ENCODE measurements around the gene XIRP2.

Gene XIRP2

DNA sequence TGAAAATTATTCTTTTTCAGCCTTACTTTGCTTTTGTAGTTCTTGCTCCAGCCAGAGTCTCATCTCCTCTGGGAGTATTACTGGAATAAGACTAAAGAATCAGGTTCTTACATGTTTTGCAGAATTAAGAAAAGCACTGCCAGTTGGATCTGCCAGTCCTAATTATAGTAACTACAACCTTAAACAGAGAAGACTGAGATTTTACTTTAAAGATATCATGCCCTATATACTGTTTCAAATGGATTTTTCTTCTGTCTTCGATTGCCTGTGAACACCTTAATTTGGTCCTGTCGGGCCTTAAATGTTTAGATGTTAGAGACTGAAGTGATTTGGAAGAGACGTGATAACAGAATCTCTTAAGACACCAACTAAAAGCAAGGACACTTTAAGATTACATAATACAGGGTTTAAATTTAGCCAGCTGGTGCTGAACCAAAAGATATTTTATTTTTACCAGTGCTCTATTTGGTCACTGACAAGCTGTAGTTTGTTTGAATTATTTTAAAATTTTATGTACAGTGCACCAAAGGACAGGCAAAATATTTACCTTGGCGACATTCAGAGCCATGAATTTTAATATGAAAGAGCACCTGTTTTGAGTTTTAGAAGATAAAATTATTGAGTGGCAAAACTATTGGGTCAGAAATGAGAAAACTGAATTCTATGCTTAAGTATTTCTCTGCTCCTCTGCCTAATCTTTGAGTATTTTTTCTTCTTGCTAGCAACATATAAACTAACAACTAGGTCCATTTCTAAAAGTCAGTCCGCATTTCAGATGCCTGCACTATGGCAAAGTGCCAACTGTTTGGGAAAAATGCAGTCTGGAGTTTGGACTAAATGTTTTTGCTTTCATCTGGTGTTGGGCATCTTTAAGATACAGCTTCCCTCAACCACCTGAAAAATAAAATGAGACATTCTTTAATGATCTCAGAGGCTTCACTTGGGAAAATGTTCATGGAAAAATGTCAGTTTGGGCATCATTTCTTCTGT, 300.0 kb downstream of the XIRP2 start:
- no peak overlapping the region for H3K4me3 ChIP-seq (ENCODE audit: low read length)
- no peaks in the 10 kb centered on the region for H3K36me3 ChIP-seq (replicated peaks; ENCODE audit: low read depth, low read length)
- no peak overlapping the region for H2AFZ ChIP-seq (ENCODE audit: low read depth, low read length)
- no peaks in the 10 kb centered on the region for H3K27me3 ChIP-seq (ENCODE audit: low read depth, low read length)
- no peaks in the 10 kb centered on the region for H3K79me2 ChIP-seq (ENCODE audit: low read length)
- H3K9ac ChIP-seq (ENCODE audit: low read length), result no peak overlapping the region
- TF ChIP-seq EZH2phosphoT487 (IDR thresholded peaks at IDR 0.05; ENCODE audit: low read depth), result no peak
- TF ChIP-seq, protein P1, sequence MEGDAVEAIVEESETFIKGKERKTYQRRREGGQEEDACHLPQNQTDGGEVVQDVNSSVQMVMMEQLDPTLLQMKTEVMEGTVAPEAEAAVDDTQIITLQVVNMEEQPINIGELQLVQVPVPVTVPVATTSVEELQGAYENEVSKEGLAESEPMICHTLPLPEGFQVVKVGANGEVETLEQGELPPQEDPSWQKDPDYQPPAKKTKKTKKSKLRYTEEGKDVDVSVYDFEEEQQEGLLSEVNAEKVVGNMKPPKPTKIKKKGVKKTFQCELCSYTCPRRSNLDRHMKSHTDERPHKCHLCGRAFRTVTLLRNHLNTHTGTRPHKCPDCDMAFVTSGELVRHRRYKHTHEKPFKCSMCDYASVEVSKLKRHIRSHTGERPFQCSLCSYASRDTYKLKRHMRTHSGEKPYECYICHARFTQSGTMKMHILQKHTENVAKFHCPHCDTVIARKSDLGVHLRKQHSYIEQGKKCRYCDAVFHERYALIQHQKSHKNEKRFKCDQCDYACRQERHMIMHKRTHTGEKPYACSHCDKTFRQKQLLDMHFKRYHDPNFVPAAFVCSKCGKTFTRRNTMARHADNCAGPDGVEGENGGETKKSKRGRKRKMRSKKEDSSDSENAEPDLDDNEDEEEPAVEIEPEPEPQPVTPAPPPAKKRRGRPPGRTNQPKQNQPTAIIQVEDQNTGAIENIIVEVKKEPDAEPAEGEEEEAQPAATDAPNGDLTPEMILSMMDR (IDR thresholded peaks at IDR 0.05; ENCODE audit: low read depth, low read length), result no peak
- H3K27ac ChIP-seq (ENCODE audit: low read length), result no peak overlapping the region
- H3K4me1 ChIP-seq (ENCODE audit: low read length), result no peaks in the 10 kb centered on the region
- no peak overlapping the region for H3K4me2 ChIP-seq (ENCODE audit: low read length)
- no peaks in the 10 kb centered on the region for H4K20me1 ChIP-seq (ENCODE audit: insufficient read depth, low read length)
- no peaks in the 10 kb centered on the region for H3K9me3 ChIP-seq (ENCODE audit: insufficient read depth, low read length)

DNA sequence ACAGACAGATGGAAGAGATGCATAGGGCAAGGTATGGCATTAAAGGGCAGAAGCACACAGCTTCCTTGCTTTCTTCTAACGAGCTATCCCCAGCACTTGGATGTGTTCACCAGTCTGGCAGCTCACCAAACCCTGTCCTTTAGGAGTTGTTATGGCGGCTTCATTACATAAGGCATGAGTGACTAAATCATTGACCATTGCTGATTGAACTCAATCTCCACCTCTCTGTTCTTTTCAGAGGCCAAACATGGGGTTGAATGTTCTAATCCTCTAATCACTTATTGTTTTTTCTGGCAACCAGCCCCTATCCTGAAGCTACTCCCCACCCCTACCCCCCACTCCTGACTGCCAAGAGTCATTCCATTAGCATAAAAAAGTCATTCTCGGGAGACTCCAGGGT, 301.8 kb downstream of the XIRP2 start:
- H4K20me1 ChIP-seq (ENCODE audit: insufficient read depth, low read length), result no peaks in the 10 kb centered on the region
- H3K4me1 ChIP-seq (ENCODE audit: low read length), result no peaks in the 10 kb centered on the region
- H3K9ac ChIP-seq (ENCODE audit: low read length), result no peak overlapping the region
- no peak overlapping the region for H3K4me3 ChIP-seq (ENCODE audit: low read length)
- no peak overlapping the region for H3K27ac ChIP-seq (ENCODE audit: low read length)
- no peaks in the 10 kb centered on the region for H3K27me3 ChIP-seq (ENCODE audit: low read depth, low read length)
- no peaks in the 10 kb centered on the region for H3K79me2 ChIP-seq (ENCODE audit: low read length)
- no peak overlapping the region for H2AFZ ChIP-seq (ENCODE audit: low read depth, low read length)
- no peaks in the 10 kb centered on the region for H3K9me3 ChIP-seq (ENCODE audit: insufficient read depth, low read length)
- no peak for TF ChIP-seq EZH2phosphoT487 (IDR thresholded peaks at IDR 0.05; ENCODE audit: low read depth)
- TF ChIP-seq, protein P1 (IDR thresholded peaks at IDR 0.05; ENCODE audit: low read depth, low read length), result no peak
- H3K36me3 ChIP-seq (replicated peaks; ENCODE audit: low read depth, low read length), result no peaks in the 10 kb centered on the region
- H3K4me2 ChIP-seq (ENCODE audit: low read length), result no peak overlapping the region

DNA sequence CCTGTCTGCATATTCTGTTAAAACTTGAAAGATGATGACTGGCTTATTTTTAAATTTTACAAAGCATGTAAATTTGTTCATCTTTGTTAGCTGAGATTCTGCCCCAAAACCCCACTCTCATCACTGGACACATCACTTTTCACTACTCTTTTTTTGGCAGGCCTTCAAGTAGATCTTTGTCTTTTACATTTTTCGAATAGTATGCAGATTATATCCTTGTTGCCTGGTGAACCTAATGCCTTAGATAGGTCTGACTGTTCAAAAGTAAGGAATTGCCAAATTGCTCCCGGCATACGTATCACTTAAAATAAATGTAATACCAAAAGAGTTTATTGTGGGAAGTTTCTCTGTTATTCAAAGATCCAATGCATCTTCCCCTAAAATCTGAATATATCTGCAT, 303.3 kb downstream of the XIRP2 start:
- H3K4me2 ChIP-seq (ENCODE audit: low read length), result no peak overlapping the region
- no peaks in the 10 kb centered on the region for H4K20me1 ChIP-seq (ENCODE audit: insufficient read depth, low read length)
- no peaks in the 10 kb centered on the region for H3K9me3 ChIP-seq (ENCODE audit: insufficient read depth, low read length)
- H3K27ac ChIP-seq (ENCODE audit: low read length), result no peak overlapping the region
- no peaks in the 10 kb centered on the region for H3K36me3 ChIP-seq (replicated peaks; ENCODE audit: low read depth, low read length)
- H3K27me3 ChIP-seq (ENCODE audit: low read depth, low read length), result no peaks in the 10 kb centered on the region
- no peak for TF ChIP-seq EZH2phosphoT487 (IDR thresholded peaks at IDR 0.05; ENCODE audit: low read depth)
- TF ChIP-seq, protein P1 (IDR thresholded peaks at IDR 0.05; ENCODE audit: low read depth, low read length), result no peak
- H3K79me2 ChIP-seq (ENCODE audit: low read length), result no peaks in the 10 kb centered on the region
- no peak overlapping the region for H2AFZ ChIP-seq (ENCODE audit: low read depth, low read length)
- no peak overlapping the region for H3K9ac ChIP-seq (ENCODE audit: low read length)
- H3K4me1 ChIP-seq (ENCODE audit: low read length), result peaks cover 3% of the 10 kb centered on the region
- no peak overlapping the region for H3K4me3 ChIP-seq (ENCODE audit: low read length)

DNA sequence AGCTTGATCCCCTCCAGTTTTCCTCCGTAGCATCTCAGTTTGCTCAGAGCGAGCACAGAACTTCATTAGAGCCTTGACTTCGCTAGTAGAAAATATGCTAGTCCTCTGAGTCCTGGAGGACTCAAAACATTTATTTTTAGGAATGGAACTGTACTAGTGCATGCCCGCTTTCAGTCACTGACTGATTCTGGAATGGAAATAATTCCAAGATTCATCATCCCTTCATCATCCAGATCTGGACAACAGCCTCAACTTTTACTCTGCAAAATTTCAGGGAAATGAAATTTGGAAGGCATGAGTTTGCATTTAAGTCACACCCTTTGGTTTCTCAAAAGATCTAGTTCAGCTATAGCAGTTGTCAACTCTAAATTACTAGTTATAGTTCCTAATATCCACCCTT, 304.6 kb downstream of the XIRP2 start:
- H2AFZ ChIP-seq (ENCODE audit: low read depth, low read length), result no peak overlapping the region
- no peaks in the 10 kb centered on the region for H3K9me3 ChIP-seq (ENCODE audit: insufficient read depth, low read length)
- H4K20me1 ChIP-seq (ENCODE audit: insufficient read depth, low read length), result no peaks in the 10 kb centered on the region
- H3K4me1 ChIP-seq (ENCODE audit: low read length), result peaks cover 14% of the 10 kb centered on the region
- no peaks in the 10 kb centered on the region for H3K27me3 ChIP-seq (ENCODE audit: low read depth, low read length)
- no peaks in the 10 kb centered on the region for H3K36me3 ChIP-seq (replicated peaks; ENCODE audit: low read depth, low read length)
- H3K27ac ChIP-seq (ENCODE audit: low read length), result no peak overlapping the region
- no peak overlapping the region for H3K4me2 ChIP-seq (ENCODE audit: low read length)
- H3K79me2 ChIP-seq (ENCODE audit: low read length), result no peaks in the 10 kb centered on the region
- no peak overlapping the region for H3K9ac ChIP-seq (ENCODE audit: low read length)
- TF ChIP-seq, protein P1 (IDR thresholded peaks at IDR 0.05; ENCODE audit: low read depth, low read length), result no peak
- no peak for TF ChIP-seq EZH2phosphoT487 (IDR thresholded peaks at IDR 0.05; ENCODE audit: low read depth)
- no peak overlapping the region for H3K4me3 ChIP-seq (ENCODE audit: low read length)
